ENCODE data around the gene WWC2. TPM values are rescaled to one million over a fixed set of nuclear protein-coding genes. Genes with fewer than 3 reads are reported as not detected.

WWC2 gene
- under 1 TPM; 0.51 to 0.81 TPM for total RNA-seq

GRCh38 chr4:183098723-183099536 lies at the start of gene WWC2:
Gene WWC2, plus strand, starts transcription at chr4:183099257. Its CDS starts 235 bp downstream, at chr4:183099492.

DNA sequence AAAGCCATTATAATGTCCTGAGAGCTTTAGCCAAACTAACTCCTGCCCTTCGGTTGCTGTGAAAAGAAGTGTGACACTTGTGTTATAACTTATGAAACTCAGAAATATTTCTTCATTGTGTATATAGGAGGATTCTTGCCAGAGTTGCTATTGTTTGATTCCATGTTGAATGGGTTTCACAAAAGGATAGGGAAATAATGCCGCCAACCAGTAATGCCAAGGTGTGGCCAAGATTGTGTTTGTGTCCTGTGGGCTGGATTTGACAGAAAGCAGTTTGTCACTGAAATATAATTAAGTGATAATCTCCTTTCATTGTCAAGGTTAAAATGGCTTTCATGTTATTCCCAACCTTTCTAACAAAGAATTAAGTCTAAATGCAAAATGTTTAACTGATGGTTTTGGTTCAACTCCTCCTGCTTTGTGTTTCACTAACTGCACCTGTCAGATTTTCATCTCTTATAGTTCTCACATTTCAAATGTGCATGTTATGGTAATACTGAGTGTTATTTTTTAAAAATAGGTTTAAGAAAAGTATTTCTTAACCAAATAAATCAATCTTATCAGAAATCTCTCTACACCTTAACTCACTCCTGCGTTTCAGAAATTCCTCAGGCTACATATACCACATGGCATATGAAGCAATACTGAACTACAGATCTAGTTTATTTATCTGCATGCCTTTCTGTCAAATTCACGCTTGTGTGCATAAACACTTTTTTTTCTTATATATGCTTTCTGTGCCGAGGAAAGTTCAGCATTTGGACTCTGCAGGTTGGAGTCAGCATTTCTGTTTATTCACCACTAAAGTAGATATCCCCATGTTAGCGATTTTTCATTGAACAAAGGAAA lies 221.4 kb downstream of the WWC2 start, which contains the start of gene CLDN22:
CLDN22 (minus strand) TSS at position 66 of the 849 bp plus-strand sequence; CDS start at position 8, 58 bp downstream.

DNA sequence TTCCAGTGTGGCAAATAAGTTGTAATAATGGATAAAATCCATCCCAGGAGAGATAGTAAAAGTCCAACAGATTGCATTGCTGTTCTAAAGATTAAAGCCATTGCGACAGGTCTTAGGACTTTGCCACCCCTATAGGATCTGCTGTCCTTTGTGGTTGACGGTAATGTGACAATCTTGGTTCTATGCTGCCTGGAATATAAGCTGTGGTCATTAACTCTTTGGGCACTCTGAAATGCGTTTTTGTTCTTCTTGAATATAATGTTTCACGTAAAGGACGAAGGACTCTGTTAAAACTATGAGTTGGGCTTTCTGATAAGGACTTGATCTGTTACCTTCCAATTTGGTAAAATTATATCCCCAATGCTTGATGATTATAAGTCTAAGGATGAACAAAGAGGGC lies 223.3 kb downstream of the WWC2 start, which contains the start of gene CLDN24:
CLDN24 (minus strand) TSS at position 101 of the 400 bp plus-strand sequence; CDS start at position 101, 0 bp downstream.

Other genes with a start within 250 kb of the WWC2 start
- gene DCTD, start 181.9 kb upstream of the WWC2 start, total RNA-seq = 10 to 100 TPM; 72.0 to 76.2 TPM
- not detected for gene CLDN22, start 221.0 kb downstream of the WWC2 start, total RNA-seq
- gene CLDN24, start 223.2 kb downstream of the WWC2 start, total RNA-seq = not detected

All from activated naive CD4-positive, alpha-beta T cell treated with anti-CD3 and anti-CD28 coated beads, Interleukin-2, amount 10 ng/mL, durations not matched to agents 5 hours and 36 hours (primary cell).